PC-9 (cell line): ENCODE measurements around the gene CD7.

Experiments used
- CTCF ChIP-seq: fragments of 200-600 bp; sonication (generic); conservative IDR thresholded peaks from 2 replicates; pipeline ENCODE4 v1.6.1; 2017; ENCODE audit warnings: mixed run types, antibody characterized with exemption, mild to moderate bottlenecking, moderate library complexity
- EZH2 ChIP-seq: fragments of 200-600 bp; sonication (generic); IDR thresholded peaks from 2 replicates; pipeline ENCODE4 v1.8.0; 2017; ENCODE audit warnings: antibody characterized with exemption, low read depth

GRCh38 chr17:82344175-82344907 is 26.9 kb upstream of the CD7 start:
- TF ChIP-seq CTCF: no peak
- no peak for TF ChIP-seq EZH2
